Stomach smooth muscle (tissue), 2 donors: ENCODE data around the gene ZNF37A.
"Not testable (repeated sequence)": the region's sequence is repeated elsewhere in the genome, so short reads cannot be mapped to it uniquely, and the experiment has no call there.

Experiments
- H3K27ac ChIP-seq: one replicate; pipeline ENCODE4 v1.7.0; 2013; ENCODE audit warnings: mild to moderate bottlenecking, low read length, inconsistent platforms
- H3K27me3 ChIP-seq, 2 donors: one replicate each; pipeline ENCODE4 v1.7.0; 2013; ENCODE audit warnings: low read length in 2 of 2; ENCODE audit not compliant: insufficient read depth in 2 of 2, control insufficient read depth in 1 of 2
- H3K36me3 ChIP-seq, 2 donors: one replicate each; pipeline ENCODE4 v1.7.0; 2013; ENCODE audit warnings: low read length in 2 of 2; ENCODE audit not compliant: control insufficient read depth in 2 of 2, insufficient read depth in 2 of 2
- H3K4me1 ChIP-seq: one replicate; pipeline ENCODE4 v1.7.0; 2013; ENCODE audit warnings: low read length; ENCODE audit not compliant: control insufficient read depth, insufficient read depth
- H3K4me3 ChIP-seq, 2 donors: one replicate each; pipeline ENCODE4 v1.7.0; 2013; ENCODE audit warnings: low read length in 2 of 2
- H3K9ac ChIP-seq, 2 donors: one replicate each; pipeline ENCODE4 v1.7.0; 2013; ENCODE audit warnings: low read length in 2 of 2, mild to moderate bottlenecking in 1 of 2
- H3K9me3 ChIP-seq, 2 donors: one replicate each; pipeline ENCODE4 v1.7.0; 2013; ENCODE audit warnings: low read length in 2 of 2; ENCODE audit not compliant: control insufficient read depth in 2 of 2
- donor health status: healthy.
- donor health status: Pancreatic carcinoma.

Gene ZNF37A

GRCh38 chr10:38147686-38148085, 53.5 kb downstream of the ZNF37A start:
- H3K27ac ChIP-seq: no peak overlapping the region
- H3K9me3 ChIP-seq: peaks cover 2 to 9% of the 10 kb centered on the region in 2 donors
- no peaks in the 10 kb centered on the region for H3K27me3 ChIP-seq
- H3K4me1 ChIP-seq: no peaks in the 10 kb centered on the region
- no peaks in the 10 kb centered on the region for H3K36me3 ChIP-seq
- no peak overlapping the region for H3K9ac ChIP-seq
- H3K4me3 ChIP-seq: no peak overlapping the region

- not testable (repeated sequence) for H3K4me1 ChIP-seq, H3K9ac ChIP-seq, H3K36me3 ChIP-seq, H3K9me3 ChIP-seq, H3K27me3 ChIP-seq, H3K27ac ChIP-seq, H3K4me3 ChIP-seq
Observed at GRCh38 chr10:38150891-38151463, 56.8 kb downstream of the ZNF37A start.

- Histone ChIP-seq H3K27ac (no peak overlapping the region), H3K4me1 (no peaks in the 10 kb centered on the region), H3K27me3 (no peaks in the 10 kb centered on the region), H3K9ac (no peak overlapping the region), H3K4me3 (no peak overlapping the region), H3K9me3 (peaks cover 5 to 7% of the 10 kb centered on the region in 2 donors), H3K36me3 (no peaks in the 10 kb centered on the region)
Observed at GRCh38 chr10:38156416-38157269, 62.5 kb downstream of the ZNF37A start.

GRCh38 chr10:38157270-38157685, 63.1 kb downstream of the ZNF37A start:
- no peak overlapping the region for H3K9ac ChIP-seq
- no peaks in the 10 kb centered on the region for H3K27me3 ChIP-seq
- no peak overlapping the region for H3K27ac ChIP-seq
- H3K4me1 ChIP-seq: no peaks in the 10 kb centered on the region
- H3K9me3 ChIP-seq: peaks cover 5 to 7% of the 10 kb centered on the region in 2 donors
- no peak overlapping the region for H3K4me3 ChIP-seq
- no peaks in the 10 kb centered on the region for H3K36me3 ChIP-seq

- Histone ChIP-seq H3K27ac (no peak overlapping the region), H3K36me3 (no peaks in the 10 kb centered on the region)
Observed at GRCh38 chr10:38159004-38159403, 64.9 kb downstream of the ZNF37A start.

GRCh38 chr10:38163617-38164016, 69.5 kb downstream of the ZNF37A start:
- Histone ChIP-seq H3K9me3 (peaks cover 5 to 7% of the 10 kb centered on the region in 2 donors), H3K27me3 (no peaks in the 10 kb centered on the region), H3K4me1 (no peaks in the 10 kb centered on the region), H3K27ac (no peak overlapping the region), H3K9ac (no peak overlapping the region), H3K36me3 (no peaks in the 10 kb centered on the region), H3K4me3 (no peak overlapping the region)

More at GRCh38 chr10:38159004-38159403, 64.9 kb downstream of the ZNF37A start:
- Histone ChIP-seq H3K9me3 (peaks cover 5 to 7% of the 10 kb centered on the region in 2 donors), H3K9ac (no peak overlapping the region), H3K27me3 (no peaks in the 10 kb centered on the region), H3K4me3 (no peak overlapping the region), H3K4me1 (no peaks in the 10 kb centered on the region)

GRCh38 chr10:38174336-38174735, 80.2 kb downstream of the ZNF37A start:
- H3K27ac ChIP-seq: no peak overlapping the region
- H3K36me3 ChIP-seq: no peaks in the 10 kb centered on the region
- H3K4me1 ChIP-seq: no peaks in the 10 kb centered on the region
- no peak overlapping the region for H3K9ac ChIP-seq
- H3K4me3 ChIP-seq: no peak overlapping the region
- no peaks in the 10 kb centered on the region for H3K27me3 ChIP-seq
- H3K9me3 ChIP-seq: no peaks in the 10 kb centered on the region

- Histone ChIP-seq H3K27ac (no peak overlapping the region), H3K9me3 (no peaks in the 10 kb centered on the region), H3K4me3 (no peak overlapping the region), H3K4me1 (no peaks in the 10 kb centered on the region), H3K9ac (no peak overlapping the region), H3K36me3 (no peaks in the 10 kb centered on the region), H3K27me3 (no peaks in the 10 kb centered on the region)
Observed at GRCh38 chr10:38184477-38184876, 90.3 kb downstream of the ZNF37A start.
